ENCODE data around the gene SLC6A11.
A peak's percentile ranks its signal among the peaks of the same experiment; 100 is the strongest.

Gene SLC6A11

GRCh38 chr3:10964537-10965167 lies 148.6 kb downstream of the SLC6A11 start:
- DNase-seq (ENCODE audit: low read depth) = no peak

GRCh38 chr3:10968401-10968800 lies 152.4 kb downstream of the SLC6A11 start:
- H3K4me3 ChIP-seq (ENCODE audit: low read depth, low read length) = no peak overlapping the region
- DNase-seq (ENCODE audit: low read depth) = no peak

More at GRCh38 chr3:10964537-10965167, 148.6 kb downstream of the SLC6A11 start:
- H3K4me3 ChIP-seq (ENCODE audit: low read depth, low read length) = no peak overlapping the region

- DNase-seq (ENCODE audit: low read depth) = no peak
- no peak overlapping the region for H3K4me3 ChIP-seq (ENCODE audit: low read depth, low read length)
Observed at GRCh38 chr3:10970306-10970960, 154.4 kb downstream of the SLC6A11 start.

GRCh38 chr3:10972072-10972782 lies 156.2 kb downstream of the SLC6A11 start:
- H3K4me3 ChIP-seq (ENCODE audit: low read depth, low read length) = no peak overlapping the region
- no peak for DNase-seq (ENCODE audit: low read depth)

GRCh38 chr3:10973046-10973595 lies 157.1 kb downstream of the SLC6A11 start:
- H3K4me3 ChIP-seq (ENCODE audit: low read depth, low read length) = no peak overlapping the region
- DNase-seq (ENCODE audit: low read depth) = no peak

GRCh38 chr3:10974131-10974530 lies 158.1 kb downstream of the SLC6A11 start:
- no peak for DNase-seq (ENCODE audit: low read depth)
- no peak overlapping the region for H3K4me3 ChIP-seq (ENCODE audit: low read depth, low read length)

- H3K4me3 ChIP-seq (ENCODE audit: low read depth, low read length) = no peak overlapping the region
- no peak for DNase-seq (ENCODE audit: low read depth)
Observed at GRCh38 chr3:10974746-10975375, 158.8 kb downstream of the SLC6A11 start.

GRCh38 chr3:10975695-10976234 lies 159.7 kb downstream of the SLC6A11 start:
- DNase-seq (ENCODE audit: low read depth) = no peak
- H3K4me3 ChIP-seq (ENCODE audit: low read depth, low read length) = no peak overlapping the region

GRCh38 chr3:10976770-10977169 lies 160.7 kb downstream of the SLC6A11 start:
- no peak for DNase-seq (ENCODE audit: low read depth)
- H3K4me3 ChIP-seq (ENCODE audit: low read depth, low read length) = no peak overlapping the region

GRCh38 chr3:10977892-10978510 lies 162.0 kb downstream of the SLC6A11 start:
- no peak overlapping the region for H3K4me3 ChIP-seq (ENCODE audit: low read depth, low read length)
- peak; percentile 4 for DNase-seq (ENCODE audit: low read depth)

GRCh38 chr3:10978956-10979355 lies 162.9 kb downstream of the SLC6A11 start:
- DNase-seq (ENCODE audit: low read depth) = no peak
- no peak overlapping the region for H3K4me3 ChIP-seq (ENCODE audit: low read depth, low read length)

- DNase-seq (ENCODE audit: low read depth) = no peak
Observed at GRCh38 chr3:10980312-10980711, 164.3 kb downstream of the SLC6A11 start.

GRCh38 chr3:10981031-10981430 lies 165.0 kb downstream of the SLC6A11 start:
- H3K4me3 ChIP-seq (ENCODE audit: low read depth, low read length) = no peak overlapping the region
- DNase-seq (ENCODE audit: low read depth) = no peak

More at GRCh38 chr3:10980312-10980711, 164.3 kb downstream of the SLC6A11 start:
- no peak overlapping the region for H3K4me3 ChIP-seq (ENCODE audit: low read depth, low read length)

GRCh38 chr3:10981961-10982360 lies 165.9 kb downstream of the SLC6A11 start:
- no peak overlapping the region for H3K4me3 ChIP-seq (ENCODE audit: low read depth, low read length)
- DNase-seq (ENCODE audit: low read depth) = no peak

- H3K4me3 ChIP-seq (ENCODE audit: low read depth, low read length) = no peak overlapping the region
- DNase-seq (ENCODE audit: low read depth) = no peak
Observed at GRCh38 chr3:10982782-10983181, 166.8 kb downstream of the SLC6A11 start.

GRCh38 chr3:10983219-10983916 lies 167.3 kb downstream of the SLC6A11 start:
- H3K4me3 ChIP-seq (ENCODE audit: low read depth, low read length) = no peak overlapping the region
- no peak for DNase-seq (ENCODE audit: low read depth)

GRCh38 chr3:10984371-10984896 lies 168.4 kb downstream of the SLC6A11 start:
- H3K4me3 ChIP-seq (ENCODE audit: low read depth, low read length) = no peak overlapping the region
- no peak for DNase-seq (ENCODE audit: low read depth)

- no peak for DNase-seq (ENCODE audit: low read depth)
- no peak overlapping the region for H3K4me3 ChIP-seq (ENCODE audit: low read depth, low read length)
Observed at GRCh38 chr3:10985181-10985580, 169.2 kb downstream of the SLC6A11 start.
